DMS153 (cell line): ENCODE results near the gene WSB1.
"Not testable (repeated sequence)": the region's sequence is repeated elsewhere in the genome, so short reads cannot be mapped to it uniquely, and the experiment has no call there.

Source experiments
- DNase-seq: peaks from one replicate; lab custom pipeline; 2025; lab: John Stamatoyannopoulos, UW

The WSB1 gene, protein sequence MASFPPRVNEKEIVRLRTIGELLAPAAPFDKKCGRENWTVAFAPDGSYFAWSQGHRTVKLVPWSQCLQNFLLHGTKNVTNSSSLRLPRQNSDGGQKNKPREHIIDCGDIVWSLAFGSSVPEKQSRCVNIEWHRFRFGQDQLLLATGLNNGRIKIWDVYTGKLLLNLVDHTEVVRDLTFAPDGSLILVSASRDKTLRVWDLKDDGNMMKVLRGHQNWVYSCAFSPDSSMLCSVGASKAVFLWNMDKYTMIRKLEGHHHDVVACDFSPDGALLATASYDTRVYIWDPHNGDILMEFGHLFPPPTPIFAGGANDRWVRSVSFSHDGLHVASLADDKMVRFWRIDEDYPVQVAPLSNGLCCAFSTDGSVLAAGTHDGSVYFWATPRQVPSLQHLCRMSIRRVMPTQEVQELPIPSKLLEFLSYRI

DNA sequence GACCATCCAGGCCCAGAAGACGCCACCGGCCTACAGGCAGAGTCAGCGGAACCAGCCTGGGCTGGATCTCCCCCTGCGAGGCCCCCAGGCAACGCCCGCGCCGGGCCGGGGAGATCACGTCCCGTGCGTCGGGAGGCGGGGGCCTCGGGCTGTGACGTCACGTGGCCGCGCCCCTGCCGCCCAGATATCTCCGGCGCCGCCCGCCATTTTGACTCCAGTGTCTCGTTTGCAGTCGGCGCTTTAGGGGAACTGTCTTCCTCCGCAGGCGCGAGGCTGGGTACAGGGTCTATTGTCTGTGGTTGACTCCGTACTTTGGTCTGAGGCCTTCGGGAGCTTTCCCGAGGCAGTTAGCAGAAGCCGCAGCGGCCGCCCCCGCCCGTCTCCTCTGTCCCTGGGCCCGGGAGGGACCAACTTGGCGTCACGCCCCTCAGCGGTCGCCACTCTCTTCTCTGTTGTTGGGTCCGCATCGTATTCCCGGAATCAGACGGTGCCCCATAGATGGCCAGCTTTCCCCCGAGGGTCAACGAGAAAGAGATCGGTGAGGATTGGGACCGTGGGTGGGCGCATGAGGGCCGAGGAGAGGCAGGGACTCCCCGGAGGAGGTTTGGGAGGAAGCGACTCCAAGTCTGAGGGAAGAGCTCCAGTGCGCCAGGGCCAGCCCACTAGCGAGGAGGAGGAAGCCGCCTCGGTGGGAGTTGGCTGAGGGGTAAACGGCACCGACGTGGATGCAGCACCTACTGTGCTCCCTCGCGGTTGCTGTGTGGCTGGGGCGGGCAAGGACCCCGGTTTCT is at the start of gene WSB1:
Gene WSB1, plus strand, starts transcription at position 217 of the 791 bp plus-strand sequence. Its CDS starts 282 bp downstream, at position 499.
- DNase-seq, result peak; percentile 80

DNA sequence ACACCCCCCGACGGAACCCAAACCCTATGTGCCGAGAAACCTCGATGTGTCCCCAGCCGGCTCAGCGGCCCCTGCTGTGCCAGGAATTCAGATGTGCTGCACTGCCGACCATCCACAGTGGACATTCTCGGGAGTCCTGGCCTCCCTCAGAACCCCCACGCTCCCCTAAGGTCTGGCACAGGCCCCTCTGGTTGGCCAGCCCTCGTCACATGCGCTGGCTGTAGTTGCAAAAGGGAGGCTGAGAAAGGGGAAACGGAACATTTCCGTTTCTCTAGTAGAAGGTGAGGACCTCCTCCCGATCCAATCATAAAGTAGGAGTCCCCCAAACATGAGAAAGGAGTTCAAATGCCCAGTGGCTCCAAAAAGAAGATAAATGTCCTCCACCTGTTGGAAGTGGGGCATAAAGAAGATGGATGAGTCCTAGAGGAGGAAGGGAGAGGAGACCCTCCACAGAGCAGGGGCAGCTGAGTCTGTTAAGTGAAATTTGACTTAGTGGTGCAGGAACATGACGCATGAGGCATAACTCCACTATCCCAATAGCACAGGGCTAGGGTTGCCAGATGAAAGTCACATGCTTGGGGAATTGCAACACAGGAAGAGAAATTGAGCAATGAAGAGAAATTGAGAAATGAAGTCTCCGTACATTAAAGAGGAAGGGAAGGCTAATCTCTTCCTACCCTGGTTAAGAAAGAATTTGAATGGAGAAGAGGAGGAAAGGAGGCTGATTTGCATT is 49.3 kb upstream of the WSB1 start:
- DNase-seq, result no peak

DNA sequence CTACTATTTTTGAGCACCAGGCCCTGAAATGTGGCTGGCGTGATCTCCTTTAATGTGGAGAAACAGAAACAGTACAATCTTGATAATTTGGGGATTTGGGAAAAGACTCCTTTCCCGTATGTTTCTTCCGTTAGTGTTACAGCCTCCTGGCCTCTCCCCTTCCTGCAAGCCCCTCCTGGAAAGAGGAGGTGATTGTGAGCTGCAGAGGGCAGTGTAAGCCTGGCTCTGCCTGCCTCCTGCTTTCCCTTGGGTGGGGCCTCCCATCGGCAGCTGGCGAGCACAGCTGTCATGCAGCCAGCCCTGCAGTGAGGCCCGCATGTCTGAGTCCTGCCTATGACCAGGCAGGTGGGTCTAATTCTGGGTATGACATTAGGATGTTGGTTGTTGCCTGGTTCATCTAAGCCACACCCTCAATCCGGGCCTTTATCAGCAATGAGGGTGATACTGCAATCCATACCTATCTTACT is 48.7 kb upstream of the WSB1 start:
- peak; percentile 87 for DNase-seq

DNA sequence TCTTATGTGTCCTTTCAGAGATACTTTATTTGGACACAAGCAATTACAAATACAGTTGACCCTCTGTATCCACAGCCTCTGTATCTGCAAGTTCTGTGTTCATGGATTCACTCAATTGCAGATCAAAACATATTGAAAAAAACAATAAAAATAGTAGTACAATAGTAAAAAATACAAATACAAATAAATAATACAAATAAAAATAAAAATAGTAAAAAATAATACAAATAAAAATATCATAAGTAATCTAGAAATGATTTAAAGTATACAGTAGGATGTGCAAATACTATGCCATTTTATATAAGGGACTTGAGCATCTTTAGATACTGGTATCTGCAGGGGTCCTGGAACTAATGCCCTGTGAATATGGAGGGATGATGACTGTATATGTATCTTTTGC is 47.4 kb upstream of the WSB1 start:
- no peak for DNase-seq

DNA sequence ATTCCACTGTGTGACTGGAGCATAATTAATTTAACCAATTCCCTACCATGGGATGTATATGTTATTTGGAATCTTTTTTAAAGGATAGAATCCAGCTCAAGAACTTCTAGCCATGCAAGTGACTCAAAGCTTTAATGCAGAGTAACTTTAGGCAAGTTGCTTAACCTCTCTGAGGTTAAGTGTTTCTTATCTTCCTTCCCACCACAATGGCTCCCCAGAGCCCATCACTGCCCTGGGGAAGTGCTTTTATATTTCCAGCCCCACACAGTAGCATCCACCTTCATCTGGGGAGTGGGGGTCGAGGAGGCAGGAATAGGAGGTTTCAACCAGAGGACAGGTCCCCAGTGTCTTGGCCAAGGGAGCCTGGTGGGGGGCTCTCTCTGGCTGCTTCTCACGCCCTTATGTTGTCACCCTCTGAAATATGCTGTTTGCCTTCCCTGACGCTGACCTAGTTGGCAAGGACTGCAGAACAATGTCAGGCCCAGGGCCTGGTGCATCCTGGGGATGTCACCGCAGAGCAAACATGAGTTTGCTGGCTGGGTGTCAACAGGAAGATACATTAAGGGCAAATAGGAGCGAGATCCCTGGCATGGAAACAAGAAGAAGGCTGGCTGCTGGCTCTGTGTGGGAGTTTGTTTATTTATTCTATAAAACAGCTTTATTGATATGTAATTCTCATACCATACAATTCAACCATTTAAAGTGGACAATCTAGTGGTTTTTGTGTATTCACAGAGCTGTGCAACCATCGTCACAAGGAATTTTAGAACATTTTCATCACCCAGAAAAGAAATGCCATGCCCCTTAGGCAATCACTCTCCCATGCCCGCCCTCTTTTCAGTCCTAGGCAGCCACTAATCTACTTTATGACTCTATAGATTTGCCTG is 46.6 kb upstream of the WSB1 start:
- peak; percentile 93 for DNase-seq

DNA sequence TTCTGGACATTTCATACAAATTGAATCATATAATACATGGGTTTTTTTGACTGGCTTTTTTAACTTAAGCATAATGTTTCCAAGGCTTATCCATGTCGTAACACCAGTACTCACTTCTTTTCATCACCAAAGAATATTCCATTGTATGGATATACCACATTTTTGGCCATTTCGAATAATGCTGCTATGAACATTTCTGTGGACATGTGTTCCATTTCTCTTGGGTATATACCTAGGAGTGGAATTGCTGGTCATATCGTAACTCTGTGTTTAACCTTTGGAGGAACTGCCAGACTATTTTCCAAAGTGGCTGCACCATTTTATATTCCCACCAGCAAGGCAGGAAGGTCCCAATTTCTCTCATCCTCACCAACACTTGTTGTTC is 46.0 kb upstream of the WSB1 start:
- DNase-seq, result no peak

DNA sequence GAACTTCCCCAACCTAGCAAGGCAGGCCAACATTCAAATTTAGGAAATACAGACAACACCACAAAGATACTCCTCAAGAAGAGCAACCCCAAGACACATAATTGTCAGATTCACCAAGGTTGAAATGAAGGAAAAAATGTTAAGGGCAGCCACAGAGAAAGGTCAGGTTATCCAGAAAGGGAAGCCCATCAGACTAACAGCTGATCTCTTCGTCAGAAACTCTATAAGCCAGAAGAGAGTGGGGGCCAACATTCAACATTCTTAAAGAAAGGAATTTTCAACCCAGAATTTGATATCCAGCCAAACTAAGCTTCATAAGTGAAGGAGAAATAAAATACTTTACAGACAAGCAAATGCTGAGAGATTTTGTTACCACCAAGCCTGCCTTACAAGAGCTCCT is 43.1 kb upstream of the WSB1 start:
- not testable (repeated sequence) for DNase-seq

DNA sequence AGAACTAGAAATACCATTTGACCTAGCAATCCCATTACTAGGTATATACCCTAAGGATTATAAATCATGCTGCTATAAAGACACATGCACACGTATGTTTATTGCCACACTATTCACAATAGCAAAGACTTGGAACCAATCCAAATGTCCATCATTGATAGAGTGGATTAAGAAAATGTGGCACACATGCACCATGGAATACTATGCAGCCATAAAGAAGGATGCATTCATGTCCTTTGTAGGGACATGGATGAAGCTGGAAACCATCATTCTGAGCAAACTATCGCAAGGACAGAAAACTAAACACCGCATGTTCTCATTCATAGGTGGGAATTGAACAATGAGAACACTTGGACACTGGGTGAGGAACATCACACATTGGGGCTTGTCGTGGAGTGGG is 39.1 kb upstream of the WSB1 start:
- DNase-seq, result not testable (repeated sequence)

DNA sequence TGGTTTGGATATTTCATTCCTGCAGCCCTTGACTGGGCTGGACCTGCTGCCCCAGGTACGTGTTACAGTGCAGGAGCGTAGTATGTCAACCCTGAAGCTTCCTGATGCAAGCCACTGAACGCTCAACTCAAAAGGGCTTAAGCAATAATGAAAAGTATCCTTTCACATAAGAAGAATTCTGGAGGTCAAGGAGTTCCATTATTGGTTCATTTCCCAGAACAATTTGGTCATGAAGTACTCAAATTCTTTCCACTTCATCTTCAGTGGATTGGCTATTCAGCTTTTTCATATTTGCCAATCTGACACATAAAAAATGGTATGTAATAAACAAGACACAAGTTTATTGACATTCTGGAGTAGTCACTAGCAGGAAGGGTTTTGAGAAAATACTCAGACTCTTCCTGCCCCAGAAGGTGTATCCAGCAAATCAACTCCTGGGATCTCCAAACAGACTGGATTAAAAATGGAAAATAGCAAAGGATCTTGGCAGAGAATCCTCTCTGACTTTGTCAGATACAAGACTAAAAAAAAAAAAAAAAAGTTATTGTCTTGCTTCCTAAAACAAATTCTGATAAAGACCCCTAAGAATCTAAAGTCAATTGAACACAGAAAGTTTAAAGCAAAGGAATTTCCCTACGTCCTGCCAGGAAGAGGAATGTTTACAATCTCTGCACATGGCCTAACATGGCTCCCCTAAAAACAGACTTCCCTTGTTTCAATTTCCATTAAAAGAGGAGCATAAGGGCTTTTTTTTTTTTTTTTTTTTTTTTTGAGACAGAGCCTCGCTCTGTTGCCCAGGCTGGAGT is 37.5 kb upstream of the WSB1 start:
- DNase-seq, result no peak

DNA sequence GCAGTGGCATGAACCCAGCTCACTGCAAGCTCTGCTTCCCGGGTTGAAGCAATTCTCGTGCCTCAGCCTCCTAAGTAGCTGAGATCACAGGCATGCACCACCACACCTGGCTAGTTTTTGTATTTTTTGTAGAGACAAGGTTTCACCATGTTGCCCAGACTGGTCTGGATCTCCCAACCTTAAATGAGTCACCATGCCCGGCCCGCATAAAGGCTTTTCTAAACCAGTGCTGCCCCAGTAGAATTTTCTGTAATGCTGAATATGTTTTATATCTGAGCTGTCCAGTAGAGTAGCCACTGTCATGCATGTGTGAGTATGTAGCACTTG is 36.9 kb upstream of the WSB1 start:
- DNase-seq, result no peak

DNA sequence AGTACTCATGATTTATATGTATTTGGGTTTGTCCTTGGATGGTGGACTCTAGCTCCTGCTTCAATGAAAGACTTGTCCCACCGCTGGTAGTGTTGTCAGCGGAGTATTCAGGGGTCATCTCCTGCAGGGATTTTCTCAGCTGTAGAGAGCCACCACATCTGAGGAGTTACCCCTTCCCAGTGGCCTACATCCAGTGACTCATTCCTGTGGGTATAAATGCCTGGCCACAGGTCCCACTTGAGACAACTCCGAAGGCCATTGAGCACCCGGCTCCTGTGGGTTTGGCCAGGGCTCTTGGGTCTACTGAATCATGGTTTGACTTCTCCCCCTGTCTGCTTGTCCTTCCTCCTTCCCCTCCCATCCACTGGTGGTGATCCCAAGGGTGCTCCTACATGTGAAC is 34.6 kb upstream of the WSB1 start:
- no peak for DNase-seq

DNA sequence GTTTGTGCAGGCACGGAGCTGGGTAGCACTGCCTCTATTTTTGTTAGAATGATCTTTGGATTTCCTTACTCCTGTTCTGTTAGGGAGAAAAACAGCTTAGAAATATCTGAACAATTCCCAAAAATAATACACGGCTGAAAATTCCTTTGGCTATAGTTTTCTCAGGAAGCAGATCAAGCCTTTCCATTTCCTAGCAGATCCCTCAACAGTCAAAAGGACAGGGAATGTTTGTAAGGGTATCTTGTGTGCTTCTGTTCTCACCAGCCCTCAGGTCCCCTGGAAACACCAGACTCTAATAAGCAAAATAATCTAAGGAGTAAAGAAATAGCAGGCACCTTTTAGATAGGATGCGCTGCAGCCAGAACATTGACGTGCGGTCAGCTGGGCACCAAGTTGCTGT is 30.5 kb upstream of the WSB1 start:
- DNase-seq, result no peak

DNA sequence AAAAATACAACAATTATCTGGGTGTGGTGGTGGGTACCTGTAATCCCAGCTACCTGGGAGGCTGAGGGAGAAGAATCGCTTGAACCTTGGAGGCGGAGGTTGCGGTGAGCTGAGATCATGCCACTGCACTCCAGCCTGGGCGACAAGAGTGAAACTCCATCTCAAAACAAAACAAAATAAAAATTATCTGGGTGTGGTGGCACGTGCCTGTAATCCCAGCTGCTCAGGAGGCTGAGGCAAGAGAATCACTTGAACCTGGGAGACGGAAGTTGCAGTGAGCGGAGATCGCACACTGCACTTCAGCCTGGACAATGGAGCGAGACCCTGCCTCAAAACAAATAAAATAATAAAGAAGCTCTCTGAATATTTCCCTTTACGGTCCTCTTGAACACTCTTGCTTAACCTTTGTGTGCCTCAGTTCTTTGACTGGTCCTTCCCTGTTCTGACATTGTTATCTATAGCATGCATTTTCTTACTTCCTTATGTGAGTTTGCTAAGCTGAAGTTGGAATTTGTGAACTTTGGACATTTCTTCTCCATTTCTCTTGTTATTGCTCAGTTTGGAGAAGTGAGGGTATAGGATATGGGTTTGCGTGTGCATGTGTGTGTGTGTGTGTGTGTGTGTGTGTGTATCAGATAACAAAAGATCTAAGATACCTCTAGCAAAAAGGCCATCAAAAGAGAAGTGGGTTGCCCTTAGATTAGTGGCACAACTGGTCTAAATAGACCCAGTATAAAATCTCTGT is 29.7 kb upstream of the WSB1 start:
- no peak for DNase-seq

DNA sequence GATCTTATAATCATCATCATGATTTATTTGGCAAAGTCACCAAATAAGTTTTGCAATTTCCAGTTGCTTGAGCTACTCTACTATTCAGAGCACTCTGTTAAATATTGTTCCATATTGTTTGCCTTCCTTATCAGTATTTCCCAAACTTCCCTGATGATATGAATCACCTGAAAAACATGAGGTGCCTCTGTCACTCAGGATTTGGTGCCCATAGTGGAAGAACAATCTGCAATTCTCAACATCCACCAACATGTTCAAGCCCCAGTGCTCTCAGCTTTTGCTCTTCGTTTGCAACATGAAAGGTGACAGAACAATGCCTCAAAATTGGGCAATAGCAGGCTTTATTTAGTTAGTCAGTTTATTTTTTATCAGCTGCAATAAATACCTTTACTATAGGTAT is 28.6 kb upstream of the WSB1 start:
- DNase-seq, result no peak

DNA sequence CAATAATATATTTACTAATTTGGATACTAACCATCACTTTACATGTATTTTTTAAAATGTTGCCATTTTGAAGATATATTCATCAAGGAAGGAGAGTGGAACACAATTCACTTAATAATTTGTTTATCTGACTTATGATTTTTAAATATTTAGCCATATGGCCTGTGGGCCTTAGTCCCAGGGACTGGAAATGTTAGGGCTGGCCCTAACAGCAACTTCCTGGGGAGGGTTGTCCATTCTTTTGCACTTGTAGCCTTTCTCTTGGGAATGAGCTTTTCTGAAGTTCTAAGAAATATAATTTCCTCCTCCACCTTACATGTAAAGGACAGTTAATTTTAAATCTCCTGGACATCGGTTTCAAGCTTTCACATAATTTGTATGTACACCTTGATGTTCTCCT is 27.7 kb upstream of the WSB1 start:
- no peak for DNase-seq

DNA sequence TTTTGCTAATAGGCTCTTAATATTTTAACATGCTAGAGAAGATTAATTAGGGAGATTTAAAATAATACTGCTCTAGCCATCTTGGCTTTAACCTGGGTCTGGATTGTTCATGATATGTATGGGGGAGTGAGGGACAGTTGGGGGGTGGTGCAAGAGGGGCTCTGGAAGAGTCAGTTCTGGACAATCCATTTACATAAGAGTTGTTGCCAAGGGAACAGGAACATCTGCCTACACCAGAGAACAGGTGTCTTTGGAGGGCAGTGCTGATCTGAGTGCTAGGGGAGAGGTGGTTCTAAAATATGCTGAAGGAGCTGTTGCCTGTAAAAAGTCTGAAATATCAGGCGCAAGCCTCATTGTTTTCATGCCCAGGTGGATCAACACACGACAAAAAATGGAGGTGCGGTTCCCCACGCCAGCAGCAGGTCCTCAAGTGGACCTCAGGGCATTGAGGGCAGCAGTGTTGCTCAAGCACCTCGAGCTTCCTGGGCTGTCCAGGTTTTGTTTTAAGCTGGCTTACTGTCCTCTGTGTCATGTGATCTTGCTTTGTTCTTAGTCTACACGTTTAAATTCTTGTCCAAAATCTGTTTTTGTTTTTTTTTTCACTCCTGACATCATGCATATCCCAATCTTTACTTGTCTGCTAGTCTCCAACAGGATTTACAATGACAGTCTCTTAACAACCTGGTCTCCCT is 25.4 kb upstream of the WSB1 start:
- peak; percentile 36 for DNase-seq

DNA sequence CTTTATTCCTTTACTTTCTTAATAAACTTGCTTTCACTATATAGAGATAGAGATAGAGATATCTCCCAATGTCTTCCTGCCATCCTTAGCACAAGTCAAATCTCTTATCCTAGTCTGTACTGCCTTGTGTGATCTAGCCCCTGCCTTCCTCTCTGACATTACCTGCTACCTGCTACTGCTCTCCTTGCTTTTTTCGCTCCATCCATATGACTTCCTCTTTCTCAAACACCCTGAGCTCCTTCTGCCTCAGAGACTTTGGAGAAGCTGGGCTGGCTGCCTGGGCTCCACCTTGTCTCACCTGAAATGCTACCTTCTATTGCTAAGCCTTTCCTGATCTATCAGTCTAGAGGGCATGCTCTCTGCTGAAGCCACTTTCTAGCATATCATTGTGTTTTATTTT is 24.7 kb upstream of the WSB1 start:
- no peak for DNase-seq

DNA sequence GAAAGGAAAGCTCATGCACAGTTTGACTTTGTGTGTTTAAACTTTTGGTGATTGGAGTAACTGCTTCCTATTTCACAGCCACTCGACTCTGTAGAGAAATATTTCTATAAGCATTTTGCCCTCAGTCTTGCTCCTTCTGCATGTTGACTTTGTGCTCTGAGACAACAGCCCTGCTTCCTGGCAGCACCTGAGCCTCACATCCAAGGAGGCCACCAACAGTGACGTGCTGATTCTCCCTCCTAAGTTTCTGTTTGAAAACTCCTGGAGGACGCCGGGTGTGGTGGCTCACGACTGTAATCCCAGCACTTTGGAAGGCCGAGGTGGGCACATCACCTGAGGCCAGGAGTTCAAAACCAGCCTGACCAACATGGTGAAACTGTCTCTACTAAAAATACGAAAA is 23.9 kb upstream of the WSB1 start:
- no peak for DNase-seq

DNA sequence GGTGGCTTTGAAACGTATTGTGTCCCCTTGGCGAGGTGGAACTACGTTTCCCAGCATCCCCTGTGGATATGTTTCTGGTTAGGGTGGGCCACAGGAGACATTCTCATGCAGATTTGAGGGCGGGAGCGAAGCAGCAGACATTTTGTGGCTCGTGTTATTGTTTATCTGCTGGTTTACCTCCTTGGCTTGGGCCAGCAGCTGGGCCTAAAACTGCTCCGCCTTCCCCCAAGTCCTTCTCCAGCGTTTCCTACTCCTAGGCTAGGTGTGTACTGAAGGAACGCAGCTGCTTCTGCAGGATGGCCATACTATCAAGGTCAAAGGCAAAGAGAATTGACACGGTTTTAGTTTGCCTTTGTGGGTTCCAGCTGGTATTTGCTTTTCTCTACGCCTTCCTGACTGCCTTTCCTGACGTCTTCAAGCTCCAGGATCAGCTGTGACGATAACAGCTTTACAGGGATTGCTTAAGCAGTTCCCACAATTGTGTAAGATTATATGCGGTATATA is 17.2 kb upstream of the WSB1 start:
- DNase-seq, result no peak
